Endothelial cell of umbilical vein (primary cell): ENCODE data around the gene ADCY7. TPM values are rescaled to one million over a fixed set of nuclear protein-coding genes. Genes with fewer than 3 reads are reported as not detected.

Experiments
- BruUV-seq: library from RNA; stranded (reverse); fragments of 400-500 nt; replicated peaks from 2 replicates; lab custom pipeline; 2021; lab: Mats Ljungman, UMichigan
- CTCF ChIA-PET: fragments of 300-600, 350-600 bp; sonication (Branson Sonifier 250); formaldehyde crosslinking; loops from one replicate; lab custom pipeline; 2021; ENCODE audit warnings: antibody characterized with exemption, inconsistent platforms; lab: Charles Lee
- POLR2A ChIA-PET: fragments of 300-600, 350-600 bp; sonication (Branson Sonifier 250); formaldehyde crosslinking; loops from one replicate; lab custom pipeline; 2021; ENCODE audit warnings: antibody characterized with exemption, inconsistent platforms; lab: Charles Lee
- DNase-seq: peaks from one replicate; pipeline ENCODE4 v3.0.0-alpha.2; 2011; ENCODE audit warnings: low read depth, low spot score
- FAIRE-seq: peaks from 2 replicates; lab custom pipeline; 2011; peaks lifted over from hg19 to GRCh38; lab: Jason Lieb, UNC
- H2AFZ ChIP-seq: 2 replicates; pipeline ENCODE4 v1.6.0; 2012; ENCODE audit warnings: low read depth, low read length, control low read depth, inconsistent platforms
- H3K27ac ChIP-seq: 2 replicates; pipeline ENCODE4 v1.5.1; 2011; ENCODE audit warnings: low read depth, mild to moderate bottlenecking, control low read depth, low read length, moderate library complexity; ENCODE audit not compliant: insufficient read depth
- H3K27me3 ChIP-seq, 2 experiments: 2 replicates each; pipeline versions ENCODE4 v1.6.0 to v1.6.1; 2011; ENCODE audit warnings: low read length in 2 of 2, mixed read lengths in 1 of 2; ENCODE audit not compliant: control insufficient read depth in 2 of 2, insufficient read depth in 2 of 2
- H3K36me3 ChIP-seq, 2 experiments: 2 replicates in 1 of 2; 3 replicates in 1 of 2; pipeline ENCODE4 v1.5.1; 2011; ENCODE audit warnings: low read length in 2 of 2, mild to moderate bottlenecking in 1 of 2, moderate library complexity in 1 of 2; ENCODE audit not compliant: control insufficient read depth in 2 of 2, insufficient read depth in 2 of 2; ENCODE audit errors: extremely low read depth in 1 of 2
- H3K4me1 ChIP-seq: 3 replicates; pipeline ENCODE4 v1.5.1; 2011; ENCODE audit warnings: mild to moderate bottlenecking, low read length; ENCODE audit not compliant: control insufficient read depth, insufficient read depth; ENCODE audit errors: extremely low read depth
- H3K4me2 ChIP-seq: 2 replicates; pipeline ENCODE4 v1.6.1; 2011; ENCODE audit warnings: low read length, control low read depth, mixed read lengths; ENCODE audit not compliant: insufficient read depth
- H3K4me3 ChIP-seq, 3 experiments: fragments of 200-600 bp in 1 of 3; sonication (generic), shearing (Covaris generic) in 1 of 3; replicated peaks in 1 of 3; 2 replicates each; pipeline ENCODE4 v1.5.1; 2011 to 2016; ENCODE audit warnings: control low read depth in 3 of 3, low read length in 3 of 3, mild to moderate bottlenecking in 2 of 3, inconsistent platforms in 1 of 3, low read depth in 1 of 3, moderate library complexity in 1 of 3; ENCODE audit not compliant: insufficient read depth in 1 of 3
- H3K79me2 ChIP-seq: 2 replicates; pipeline ENCODE4 v1.6.0; 2012; ENCODE audit warnings: low read length, inconsistent platforms; ENCODE audit not compliant: control insufficient read depth, insufficient read depth
- H3K9ac ChIP-seq: replicated peaks from 2 replicates; pipeline ENCODE3; 2011; ENCODE audit warnings: low read length, control low read depth; ENCODE audit not compliant: insufficient read depth; ENCODE audit errors: extremely low read depth
- H3K9me1 ChIP-seq: replicated peaks from 3 replicates; pipeline ENCODE4 v1.6.0; 2011; ENCODE audit warnings: mild to moderate bottlenecking, low read length; ENCODE audit not compliant: control insufficient read depth, insufficient read depth; ENCODE audit errors: extremely low read depth
- H3K9me3 ChIP-seq: replicated peaks from 2 replicates; pipeline ENCODE4 v1.5.1; 2012; ENCODE audit warnings: low read length, inconsistent platforms; ENCODE audit not compliant: control insufficient read depth, insufficient read depth
- H4K20me1 ChIP-seq: replicated peaks from 2 replicates; pipeline ENCODE3; 2011; ENCODE audit warnings: mild to moderate bottlenecking, low read length; ENCODE audit not compliant: control insufficient read depth, insufficient read depth; ENCODE audit errors: extremely low read depth
- EZH2 ChIP-seq: IDR thresholded peaks from 2 replicates; pipeline ENCODE4 v1.6.1; 2012; ENCODE audit warnings: borderline replicate concordance, low read depth, mild to moderate bottlenecking, moderate library complexity, low read length, inconsistent platforms; ENCODE audit not compliant: severe bottlenecking
- FOS ChIP-seq: IDR thresholded peaks from 2 replicates; pipeline ENCODE4 v1.6.1; 2011; ENCODE audit warnings: mild to moderate bottlenecking, low read length, moderate library complexity, borderline replicate concordance; ENCODE audit not compliant: insufficient read depth
- GATA2 ChIP-seq: IDR thresholded peaks from 2 replicates; pipeline ENCODE4 v1.7.0; 2011; ENCODE audit warnings: low read depth, mild to moderate bottlenecking, moderate library complexity, mixed read lengths, low read length; ENCODE audit not compliant: insufficient read length, insufficient read depth
- JUN ChIP-seq: IDR thresholded peaks from 2 replicates; pipeline ENCODE4 v1.6.1; 2011; ENCODE audit warnings: borderline replicate concordance, low read depth; ENCODE audit not compliant: insufficient read length, insufficient read depth
- MYC ChIP-seq: IDR thresholded peaks from one replicate; pipeline ENCODE4 v1.6.1; 2011; ENCODE audit warnings: mild to moderate bottlenecking, low read depth, low read length
- POLR2A ChIP-seq: IDR thresholded peaks from 2 replicates; pipeline ENCODE4 v1.6.1; 2012; ENCODE audit warnings: low read depth, mild to moderate bottlenecking, control low read depth, low read length
- POLR2AphosphoS5 ChIP-seq: IDR thresholded peaks from 2 replicates; pipeline ENCODE4 v1.6.1; 2012; ENCODE audit warnings: low read depth, mild to moderate bottlenecking, control low read depth, low read length, moderate library complexity; ENCODE audit not compliant: insufficient read depth
- dilution Hi-C: fragments of 300-500 bp; cut with MboI; formaldehyde crosslinking; loops from one replicate; pipeline ENCODE4 v1.15.0; 2019; ENCODE audit warnings: low sequenced_read_pairs; ENCODE audit not compliant: extremely low pct_ligation_motif_present
- intact Hi-C: fragments of 100-400 bp; cut with micrococcal nuclease; formaldehyde crosslinking; loops from one replicate; pipeline ENCODE4 v1.10.0; 2022
- polyA plus RNA-seq, 4 experiments: library from polyadenylated mRNA; depleted of rRNA in 3 of 4; stranded (reverse) in 3 of 4; unstranded in 1 of 4; fragments of >200 nt; gene quantifications; 2 replicates each; pipeline versions ENCODE4 v1.2.1 to v1.2.3, GENCODE V29; 2011 to 2012; ENCODE audit warnings: missing spikeins in 1 of 4
- total RNA-seq: library from RNA; stranded (reverse); gene quantifications from 2 replicates; pipeline ENCODE4 v1.2.3, GENCODE V29; 2021
- TF ChIP-seq, protein P1 (sequence below): IDR thresholded peaks from 2 replicates; pipeline ENCODE4 v1.6.1; 2011; ENCODE audit not compliant: insufficient read depth, insufficient read length
- TF ChIP-seq, protein P2 (sequence below), 2 donors: IDR thresholded peaks; 1 replicate in 1 of 2; 2 replicates in 1 of 2; pipeline ENCODE4 v1.5.1; 2011; ENCODE audit warnings: low read length in 2 of 2, mild to moderate bottlenecking in 2 of 2, moderate library complexity in 2 of 2, control low read depth in 1 of 2, inconsistent platforms in 1 of 2, low read depth in 1 of 2; ENCODE audit not compliant: insufficient read depth in 1 of 2; ENCODE audit errors: extremely low read depth in 1 of 2

ADCY7 gene
- total and polyA plus RNA-seq, 2 donors (not counting 3 experiments of a cell fraction or from before 2014, with no cell fraction given), result 3.5 to 9.3 TPM

DNA sequence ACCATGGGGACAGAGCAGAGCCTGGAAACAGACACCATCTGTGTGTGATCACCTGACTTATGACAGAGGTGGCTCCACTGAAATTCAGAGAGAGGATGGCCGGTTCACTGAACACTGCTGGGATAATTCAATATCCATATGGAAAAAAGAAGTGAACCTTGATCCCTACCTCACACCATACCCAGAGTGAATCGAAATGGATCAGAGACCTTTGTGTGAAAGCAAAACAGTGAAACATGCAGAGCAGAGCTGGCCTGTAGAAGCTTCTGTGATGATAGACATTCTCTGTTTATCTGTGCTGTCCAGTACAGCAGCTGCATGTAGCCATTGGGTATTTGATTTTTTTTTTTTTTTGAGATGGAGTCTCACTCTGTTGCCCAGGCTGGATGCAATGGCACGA lies 20.3 kb downstream of the ADCY7 start:
- H3K27ac ChIP-seq, result no peak overlapping the region
- H3K9me1 ChIP-seq, result no peaks in the 10 kb centered on the region
- no peaks in the 10 kb centered on the region for H3K79me2 ChIP-seq
- H3K36me3 ChIP-seq, result no peaks in the 10 kb centered on the region
- no peak for DNase-seq
- H3K4me1 ChIP-seq, result no peaks in the 10 kb centered on the region
- ChIA-PET POLR2A (interaction anchor here (0.6 kb wide), 1 partner anchor 27 kb away, joined by 3 read pairs; no protein-coding TSS in a partner anchor), CTCF (interaction anchor here (1.1 to 2.1 kb wide), 2 partner anchors 68 to 262 kb away, joined by 3 to 7 read pairs; partner anchors contain the start of gene CNEP1R1)
- no peaks in the 10 kb centered on the region for H4K20me1 ChIP-seq
- dilution Hi-C loops (no loop called here), intact Hi-C loops (no loop called here)
- no peak for FAIRE-seq
- no peaks in the 10 kb centered on the region for H3K9me3 ChIP-seq
- H3K4me3 ChIP-seq, result no peak overlapping the region
- no peak overlapping the region for H2AFZ ChIP-seq
- H3K9ac ChIP-seq, result no peak overlapping the region
- no peaks in the 10 kb centered on the region for H3K27me3 ChIP-seq
- TF ChIP-seq JUN (no peak), FOS (no peak), MYC (no peak), POLR2AphosphoS5 (no peak), EZH2 (no peak), POLR2A (no peak), GATA2 (no peak)
- TF ChIP-seq, protein P1, sequence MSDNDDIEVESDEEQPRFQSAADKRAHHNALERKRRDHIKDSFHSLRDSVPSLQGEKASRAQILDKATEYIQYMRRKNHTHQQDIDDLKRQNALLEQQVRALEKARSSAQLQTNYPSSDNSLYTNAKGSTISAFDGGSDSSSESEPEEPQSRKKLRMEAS, result no peak
- TF ChIP-seq, protein P2, sequence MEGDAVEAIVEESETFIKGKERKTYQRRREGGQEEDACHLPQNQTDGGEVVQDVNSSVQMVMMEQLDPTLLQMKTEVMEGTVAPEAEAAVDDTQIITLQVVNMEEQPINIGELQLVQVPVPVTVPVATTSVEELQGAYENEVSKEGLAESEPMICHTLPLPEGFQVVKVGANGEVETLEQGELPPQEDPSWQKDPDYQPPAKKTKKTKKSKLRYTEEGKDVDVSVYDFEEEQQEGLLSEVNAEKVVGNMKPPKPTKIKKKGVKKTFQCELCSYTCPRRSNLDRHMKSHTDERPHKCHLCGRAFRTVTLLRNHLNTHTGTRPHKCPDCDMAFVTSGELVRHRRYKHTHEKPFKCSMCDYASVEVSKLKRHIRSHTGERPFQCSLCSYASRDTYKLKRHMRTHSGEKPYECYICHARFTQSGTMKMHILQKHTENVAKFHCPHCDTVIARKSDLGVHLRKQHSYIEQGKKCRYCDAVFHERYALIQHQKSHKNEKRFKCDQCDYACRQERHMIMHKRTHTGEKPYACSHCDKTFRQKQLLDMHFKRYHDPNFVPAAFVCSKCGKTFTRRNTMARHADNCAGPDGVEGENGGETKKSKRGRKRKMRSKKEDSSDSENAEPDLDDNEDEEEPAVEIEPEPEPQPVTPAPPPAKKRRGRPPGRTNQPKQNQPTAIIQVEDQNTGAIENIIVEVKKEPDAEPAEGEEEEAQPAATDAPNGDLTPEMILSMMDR (IDR thresholded peaks at IDR 0.05; ENCODE audit: extremely low read depth in 1 of 2, insufficient read depth in 1 of 2, low read depth in 1 of 2, low read length in 2 of 2), result no peak
- BruUV-seq, result no TSS peak
- H3K4me2 ChIP-seq, result no peak overlapping the region
